Measurements from ENCODE around the gene SDCBP2. TPM values are rescaled to one million over a fixed set of nuclear protein-coding genes. Genes with fewer than 3 reads are reported as not detected.

The SDCBP2 gene
- total RNA-seq, 1 donor from 2014 or later, result 1.2 TPM

GRCh38 chr20:1304710-1305515, 24.0 kb downstream of the SDCBP2 start:
- intact Hi-C loops (cut with micrococcal nuclease), result no loop called here

GRCh38 chr20:1302685-1303541, 26.0 kb downstream of the SDCBP2 start:
- intact Hi-C loops (cut with micrococcal nuclease), result no loop called here
- no peaks in the 10 kb centered on the region for H3K4me1 Mint-ChIP-seq
- no peak overlapping the region for H3K27ac Mint-ChIP-seq
- TF ChIP-seq CTCF (IDR thresholded peaks at IDR 0.05), result no peak
- no peak for ATAC-seq (ENCODE audit: low read depth)
- H3K27me3 Mint-ChIP-seq, result no peaks in the 10 kb centered on the region
- CTCF ChIA-PET, result no interaction called here
- H3K36me3 Mint-ChIP-seq (ENCODE audit: low read depth), result no peaks in the 10 kb centered on the region
- no peak overlapping the region for H3K4me3 Mint-ChIP-seq
- H3K9me3 Mint-ChIP-seq, result no peaks in the 10 kb centered on the region
- POLR2A ChIA-PET, result interaction anchor here (0.6 kb wide), 1 partner anchor 201 kb away, joined by 3 read pairs; no protein-coding TSS in a partner anchor
- DNase-seq, result no peak

More at GRCh38 chr20:1304710-1305515, 24.0 kb downstream of the SDCBP2 start:
- no peak for TF ChIP-seq CTCF (IDR thresholded peaks at IDR 0.05)
- Mint-ChIP-seq H3K4me3 (no peak overlapping the region), H3K9me3 (no peaks in the 10 kb centered on the region), H3K4me1 (no peaks in the 10 kb centered on the region), H3K27ac (no peak overlapping the region), H3K27me3 (no peaks in the 10 kb centered on the region), H3K36me3 (ENCODE audit: low read depth) (no peaks in the 10 kb centered on the region)
- ATAC-seq (ENCODE audit: low read depth), result no peak
- no peak for DNase-seq
- CTCF ChIA-PET, result interaction anchor here (1.1 kb wide), 1 partner anchor 132 kb away, joined by 3 read pairs; no protein-coding TSS in a partner anchor
- POLR2A ChIA-PET, result no interaction called here

GRCh38 chr20:1301031-1301529, 27.9 kb downstream of the SDCBP2 start:
- ATAC-seq (ENCODE audit: low read depth) (no peak), DNase-seq (no peak)
- no peaks in the 10 kb centered on the region for H3K9me3 Mint-ChIP-seq
- H3K27me3 Mint-ChIP-seq, result no peaks in the 10 kb centered on the region
- H3K4me1 Mint-ChIP-seq, result no peaks in the 10 kb centered on the region
- ChIA-PET POLR2A (no interaction called here), CTCF (interaction anchor here (1.2 kb wide), 1 partner anchor 11 kb away, joined by 3 read pairs; no protein-coding TSS in a partner anchor)
- no peaks in the 10 kb centered on the region for H3K36me3 Mint-ChIP-seq (ENCODE audit: low read depth)
- intact Hi-C loops (cut with micrococcal nuclease), result no loop called here
- H3K27ac Mint-ChIP-seq, result no peak overlapping the region
- no peak overlapping the region for H3K4me3 Mint-ChIP-seq
- TF ChIP-seq CTCF (IDR thresholded peaks at IDR 0.05), result no peak

GRCh38 chr20:1300083-1300840, 28.7 kb downstream of the SDCBP2 start:
- ChIA-PET CTCF (interaction anchor here (1.2 kb wide), 1 partner anchor 10 kb away, joined by 3 read pairs; no protein-coding TSS in a partner anchor), POLR2A (no interaction called here)
- H3K9me3 Mint-ChIP-seq, result no peaks in the 10 kb centered on the region
- no peak for TF ChIP-seq CTCF (IDR thresholded peaks at IDR 0.05)
- ATAC-seq (ENCODE audit: low read depth) (no peak), DNase-seq (no peak)
- H3K27me3 Mint-ChIP-seq, result no peaks in the 10 kb centered on the region
- intact Hi-C loops (cut with micrococcal nuclease), result no loop called here
- H3K4me1 Mint-ChIP-seq, result no peaks in the 10 kb centered on the region
- H3K27ac Mint-ChIP-seq, result no peak overlapping the region
- H3K36me3 Mint-ChIP-seq (ENCODE audit: low read depth), result no peaks in the 10 kb centered on the region
- H3K4me3 Mint-ChIP-seq, result no peak overlapping the region

Measured in activated B cell treated with CpG ODN at 0.5 μM for 24 hours (primary cell).